K562 (cell line): Measurements from ENCODE around the gene CBS. TPM values are rescaled to one million over a fixed set of nuclear protein-coding genes. Genes with fewer than 3 reads are reported as not detected.

ENCODE experiments used
- ATAC-seq: fragments of 200-7000 bp; cut with Tn5 transposase; 3 replicates; pipeline ENCODE4 v1.9.1; 2020; ENCODE audit warnings: moderate library complexity
- BruUV-seq: library from RNA; stranded (reverse); fragments of 400-500 nt; replicated peaks from 2 replicates; lab custom pipeline; 2021; lab: Mats Ljungman, UMichigan
- CTCF ChIA-PET: fragments of 300-600 bp; formaldehyde crosslinking; extraction: SDS; loops from one replicate; lab custom pipeline; 2021; ENCODE audit warnings: low intra/inter-chr PET ratio; lab: Yijun Ruan, JAX
- POLR2A ChIA-PET: fragments of 300-600, 350-650 bp; sonication (Branson Sonifier 250); formaldehyde crosslinking; extraction: SDS; loops from one replicate; lab custom pipeline; 2021; ENCODE audit warnings: antibody characterized with exemption, inconsistent platforms; lab: Yijun Ruan, JAX
- DNase-seq, 4 experiments: peaks; one replicate each; pipeline versions ENCODE4 v3.0.0 to v3.0.0-alpha.2; 2011 to 2018; ENCODE audit warnings: low spot score in 3 of 4, mixed read lengths in 3 of 4; ENCODE audit errors: extremely low read depth in 1 of 4
- FAIRE-seq: peaks from 2 replicates; lab custom pipeline; 2011; peaks lifted over from hg19 to GRCh38; lab: Jason Lieb, UNC
- H2AFZ ChIP-seq: 2 replicates; pipeline ENCODE4 v1.6.0; 2011; ENCODE audit warnings: low read depth, low read length, control low read depth, inconsistent platforms
- H3K27ac ChIP-seq: fragments of 200-600 bp; 3 replicates; pipeline ENCODE4 v1.8.0; 2011; ENCODE audit warnings: low read depth, mild to moderate bottlenecking, control low read depth, inconsistent platforms, low read length, moderate library complexity, mixed read lengths; ENCODE audit errors: extremely low read depth
- H3K27me3 ChIP-seq, 2 experiments: fragments of 300-600 bp in 1 of 2; 2 replicates in 1 of 2; 3 replicates in 1 of 2; pipeline versions ENCODE4 v1.6.0 to v1.8.0; 2011; ENCODE audit warnings: inconsistent platforms in 2 of 2, low read length in 2 of 2, mild to moderate bottlenecking in 1 of 2, mixed read lengths in 1 of 2, moderate library complexity in 1 of 2; ENCODE audit not compliant: control insufficient read depth in 2 of 2, insufficient read depth in 2 of 2
- H3K36me3 ChIP-seq: fragments of 300-600 bp; 3 replicates; pipeline ENCODE4 v1.8.0; 2011; ENCODE audit warnings: mild to moderate bottlenecking, low read length, inconsistent platforms; ENCODE audit not compliant: control insufficient read depth, insufficient read depth
- H3K4me1 ChIP-seq, 2 experiments: fragments of 200-600 bp in 1 of 2; replicated peaks in 1 of 2; 2 replicates in 1 of 2; 3 replicates in 1 of 2; pipeline versions ENCODE4 v1.5.1 to v1.8.0; 2011; ENCODE audit warnings: inconsistent platforms in 2 of 2, low read length in 2 of 2, mild to moderate bottlenecking in 1 of 2, mixed read lengths in 1 of 2, moderate library complexity in 1 of 2; ENCODE audit not compliant: control insufficient read depth in 2 of 2, insufficient read depth in 2 of 2
- H3K4me2 ChIP-seq: 2 replicates; pipeline ENCODE4 v1.6.1; 2011; ENCODE audit warnings: low read length, control low read depth, inconsistent platforms, mixed read lengths; ENCODE audit not compliant: insufficient read depth
- H3K4me3 ChIP-seq: fragments of 200-600 bp; sonication (generic), shearing (Covaris generic); 2 replicates; pipeline ENCODE4 v1.5.1; 2016; ENCODE audit warnings: control low read depth, inconsistent platforms
- H3K79me2 ChIP-seq: fragments of 200-600 bp; 3 replicates; pipeline ENCODE4 v1.8.0; 2011; ENCODE audit warnings: low read length, inconsistent platforms; ENCODE audit not compliant: control insufficient read depth, insufficient read depth
- H3K9ac ChIP-seq, 2 experiments: 2 replicates each; pipeline versions ENCODE4 v1.6.0 to v1.6.1; 2011; ENCODE audit warnings: low read depth in 2 of 2, low read length in 2 of 2, control low read depth in 1 of 2, inconsistent platforms in 1 of 2, mild to moderate bottlenecking in 1 of 2, mixed read lengths in 1 of 2; ENCODE audit not compliant: insufficient read depth in 1 of 2
- H3K9me1 ChIP-seq: one replicate; pipeline ENCODE4 v1.6.0; 2011; ENCODE audit warnings: inconsistent platforms, mild to moderate bottlenecking, low read length, moderate library complexity; ENCODE audit not compliant: control insufficient read depth, insufficient read depth
- H3K9me3 ChIP-seq: replicated peaks from 2 replicates; pipeline ENCODE4 v1.5.1; 2011; ENCODE audit warnings: low read depth, low read length, inconsistent platforms; ENCODE audit not compliant: control insufficient read depth, insufficient read depth
- H4K20me1 ChIP-seq: replicated peaks from 2 replicates; pipeline ENCODE4 v1.6.1; 2011; ENCODE audit warnings: low read length, inconsistent platforms, mixed read lengths; ENCODE audit not compliant: control insufficient read depth, insufficient read depth
- ARID1B ChIP-seq: fragments of 450-650 bp; IDR thresholded peaks from 2 replicates; pipeline ENCODE4 v1.6.1; 2016; ENCODE audit warnings: antibody characterized with exemption, mild to moderate bottlenecking, inconsistent platforms
- ELF1 ChIP-seq: fragments of 200-800 bp; sonication (Bioruptor generic); IDR thresholded peaks from 2 replicates; pipeline ENCODE4 v1.6.1; 2016; ENCODE audit warnings: missing genetic modification characterization, missing compliant biosample characterization
- JUNB ChIP-seq: fragments of 450-650 bp; formaldehyde crosslinking; conservative IDR thresholded peaks from 2 replicates; pipeline ENCODE4 v1.4.0; 2020; ENCODE audit warnings: mild to moderate bottlenecking
- MCM5 ChIP-seq: fragments of 450-650 bp; IDR thresholded peaks from 2 replicates; pipeline ENCODE4 v1.6.1; 2016; ENCODE audit warnings: low read depth
- MTF1 ChIP-seq: fragments of 250-450 bp; sonication (Bioruptor Pico); IDR thresholded peaks from 2 replicates; pipeline ENCODE4 v1.9.0; 2021; ENCODE audit warnings: moderate library complexity, mild to moderate bottlenecking, inconsistent platforms, borderline replicate concordance
- RBBP5 ChIP-seq: fragments of 200-600 bp; sonication (generic); IDR thresholded peaks from 2 replicates; pipeline ENCODE4 v1.6.1; 2012; ENCODE audit warnings: borderline replicate concordance, mild to moderate bottlenecking, low read length, control low read depth, inconsistent platforms; ENCODE audit not compliant: insufficient read depth, poor library complexity, severe bottlenecking
- TEAD1 ChIP-seq, 2 experiments: fragments of 450-650 bp in 1 of 2; sonication (generic) in 1 of 2; formaldehyde crosslinking; IDR thresholded peaks; 2 replicates each; pipeline versions ENCODE4 v1.4.0 to v1.8.0; 2020 to 2022; ENCODE audit warnings: mild to moderate bottlenecking in 2 of 2, missing genetic modification reagents in 1 of 2
- ZKSCAN1 ChIP-seq: fragments of 150-350 bp; IDR thresholded peaks from 2 replicates; pipeline ENCODE4 v1.6.1; 2016; ENCODE audit warnings: low read depth, low read length
- ZNF511 ChIP-seq: sonication (generic); formaldehyde crosslinking; IDR thresholded peaks from 2 replicates; pipeline ENCODE4 v1.8.0; 2022; ENCODE audit warnings: mild to moderate bottlenecking, missing genetic modification reagents
- WGBS: fragments of 100-300 bp; shearing (Covaris generic); methylation state at CpG from one replicate; pipeline ENCODE4 v1.1.6; 2016; ENCODE audit warnings: low coverage, mixed read lengths; ENCODE audit not compliant: insufficient coverage; ENCODE audit errors: missing lambda C conversion rate; 5-methylcytosine and 5-hydroxymethylcytosine counted together
- in situ Hi-C: fragments of 300-500 bp; cut with MboI; formaldehyde crosslinking; loops from 4 replicates; pipeline ENCODE4 v1.15.0; 2018; ENCODE audit warnings: inconsistent platforms, mixed read lengths
- intact Hi-C: fragments of 100-400 bp; cut with micrococcal nuclease; formaldehyde crosslinking; loops from 2 replicates; pipeline ENCODE4 v1.14.2; 2022
- polyA plus RNA-seq, 8 experiments: library from polyadenylated mRNA; depleted of rRNA in 4 of 8; stranded (reverse) in 5 of 8; unstranded in 3 of 8; fragments of >200 nt; fragmentation: Nextera tagmentation in 2 of 8; fragmentation: Illumina TruSeq in 1 of 8; extraction: Ambion mirVana in 2 of 8; extraction: Trizol in 1 of 8; gene quantifications; 2 replicates each; pipeline versions ENCODE4 v1.2.1 to v1.2.3, GENCODE V29; 2011 to 2014; ENCODE audit warnings: inconsistent platforms in 1 of 8, missing spikeins in 1 of 8
- total RNA-seq, 7 experiments: library from RNA; depleted of rRNA in 6 of 7; stranded (reverse); fragments of >200 nt in 6 of 7; fragmentation: Illumina TruSeq in 2 of 7; extraction: Trizol in 2 of 7; gene quantifications; 2 replicates each; pipeline versions ENCODE4 v1.2.1 to v1.2.3, GENCODE V29; 2011 to 2021; ENCODE audit warnings: low replicate concordance in 1 of 7
- TF ChIP-seq, protein P1 (sequence below): fragments of 250-450 bp; sonication (Bioruptor Pico); IDR thresholded peaks from 2 replicates; pipeline ENCODE4 v1.5.0; 2021

The CBS gene
- total and polyA plus RNA-seq, 9 of the 15 experiments (the other 6 are each of a cell fraction or from before 2014, with no cell fraction given), result 4.6 to 472 (median 152) TPM

GRCh38 chr21:43029785-43030184, 45.9 kb downstream of the CBS start:
- H2AFZ ChIP-seq, result no peak overlapping the region
- peaks cover 42% of the 10 kb centered on the region for H3K36me3 ChIP-seq
- H3K9me3 ChIP-seq, result no peaks in the 10 kb centered on the region
- WGBS, result 79% methylated on average over 13 of the region's 13 CpGs
- TF ChIP-seq ELF1 (no peak), RBBP5 (no peak)
- H4K20me1 ChIP-seq, result no peaks in the 10 kb centered on the region
- no peaks in the 10 kb centered on the region for H3K4me1 ChIP-seq
- ATAC-seq (no peak), FAIRE-seq (no peak), DNase-seq (no peak)
- H3K4me3 ChIP-seq, result no peak overlapping the region
- peak overlapping the region in 1 of 2 experiments; percentile 33; a peak in 1 of 4 replicates for H3K9ac ChIP-seq
- no peak overlapping the region for H3K4me2 ChIP-seq
- H3K79me2 ChIP-seq, result no peaks in the 10 kb centered on the region
- in situ Hi-C loops (no loop called here), intact Hi-C loops (no loop called here)
- H3K27me3 ChIP-seq, result no peaks in the 10 kb centered on the region
- H3K27ac ChIP-seq, result no peak overlapping the region
- no TSS peak for BruUV-seq
- CTCF ChIA-PET, result no interaction called here
- POLR2A ChIA-PET, result no interaction called here
- no peaks in the 10 kb centered on the region for H3K9me1 ChIP-seq

GRCh38 chr21:43027846-43028731, 47.5 kb downstream of the CBS start:
- Histone ChIP-seq H2AFZ (no peak overlapping the region), H3K9me1 (no peaks in the 10 kb centered on the region), H3K9me3 (no peaks in the 10 kb centered on the region), H3K4me1 (no peaks in the 10 kb centered on the region), H3K27me3 (no peaks in the 10 kb centered on the region), H3K36me3 (peaks cover 50% of the 10 kb centered on the region), H3K4me2 (no peak overlapping the region), H3K9ac (0 out of 4 replicates have a peak overlapping the region, but pooled peaks of 1 of the 2 experiments have one; percentile 21), H3K27ac (no peak overlapping the region), H3K79me2 (no peaks in the 10 kb centered on the region), H3K4me3 (no peak overlapping the region), H4K20me1 (no peaks in the 10 kb centered on the region)
- WGBS, result 75% methylated on average over 27 of the region's 27 CpGs
- ATAC-seq (no peak), DNase-seq (no peak), FAIRE-seq (no peak)
- in situ Hi-C loops, result no loop called here
- ChIA-PET CTCF (no interaction called here), POLR2A (interaction anchor here (0.6 to 0.8 kb wide), 3 partner anchors 12 to 215 kb away, joined by 3 read pairs; no protein-coding TSS in a partner anchor)
- BruUV-seq, result no TSS peak
- intact Hi-C loops, result no loop called here
- no peak for TF ChIP-seq ZKSCAN1
- no peak for TF ChIP-seq TEAD1 (CRISPR knock-in tag; IDR thresholded peaks at IDR 0.05)
- TF ChIP-seq MTF1 (CRISPR knock-in tag), result no peak
- TF ChIP-seq, protein P1, sequence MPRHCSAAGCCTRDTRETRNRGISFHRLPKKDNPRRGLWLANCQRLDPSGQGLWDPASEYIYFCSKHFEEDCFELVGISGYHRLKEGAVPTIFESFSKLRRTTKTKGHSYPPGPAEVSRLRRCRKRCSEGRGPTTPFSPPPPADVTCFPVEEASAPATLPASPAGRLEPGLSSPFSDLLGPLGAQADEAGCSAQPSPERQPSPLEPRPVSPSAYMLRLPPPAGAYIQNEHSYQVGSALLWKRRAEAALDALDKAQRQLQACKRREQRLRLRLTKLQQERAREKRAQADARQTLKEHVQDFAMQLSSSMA (CRISPR knock-in tag), result no peak
- TF ChIP-seq MCM5, result no peak
- TF ChIP-seq JUNB (CRISPR knock-in tag), result no peak
- TF ChIP-seq ZNF511 (CRISPR knock-in tag), result no peak
- TF ChIP-seq ARID1B, result no peak
